GM18505 (cell line): ENCODE data around the gene COA5.
"Not testable (repeated sequence)": the region's sequence is repeated elsewhere in the genome, so short reads cannot be mapped to it uniquely, and the experiment has no call there.

Source experiments
- ATAC-seq: cut with Tn5 transposase; IDR thresholded peaks from one replicate; pipeline ENCODE4 v1.9.1; 2021; ENCODE audit not compliant: unreplicated experiment
- POLR2A ChIP-seq: IDR thresholded peaks from 4 replicates; pipeline ENCODE4 v1.6.1; 2011; ENCODE audit warnings: borderline replicate concordance; ENCODE audit not compliant: insufficient read depth, insufficient read length; ENCODE audit errors: extremely low read depth

Gene COA5

GRCh38 chr2:98632351-98632750 lies 24.0 kb upstream of the COA5 start:
- no peak for TF ChIP-seq POLR2A
- no peak for ATAC-seq

GRCh38 chr2:98623657-98624056 lies 15.3 kb upstream of the COA5 start:
- ATAC-seq: no peak

GRCh38 chr2:98617149-98617548 lies 8.8 kb upstream of the COA5 start:
- no peak for TF ChIP-seq POLR2A
- ATAC-seq: no peak

More at GRCh38 chr2:98623657-98624056, 15.3 kb upstream of the COA5 start:
- no peak for TF ChIP-seq POLR2A

- ATAC-seq: no peak
- TF ChIP-seq POLR2A: no peak
Observed at GRCh38 chr2:98615481-98615880, 7.2 kb upstream of the COA5 start.

GRCh38 chr2:98614024-98614739 lies 5.9 kb upstream of the COA5 start:
- no peak for ATAC-seq

GRCh38 chr2:98608962-98609604 lies 771 bp upstream of the COA5 start:
- no peak for ATAC-seq
- TF ChIP-seq POLR2A: no peak

More at GRCh38 chr2:98614024-98614739, 5.9 kb upstream of the COA5 start:
- TF ChIP-seq POLR2A: no peak

GRCh38 chr2:98607741-98608115 lies 584 bp downstream of the COA5 start:
- no peak for ATAC-seq
- TF ChIP-seq POLR2A: no peak

- no peak for ATAC-seq
- TF ChIP-seq POLR2A: no peak
Observed at GRCh38 chr2:98607104-98607503, 1.2 kb downstream of the COA5 start.

GRCh38 chr2:98606431-98606830 lies 1.9 kb downstream of the COA5 start:
- ATAC-seq: no peak
- TF ChIP-seq POLR2A: no peak

GRCh38 chr2:98605076-98605475 lies 3.2 kb downstream of the COA5 start:
- no peak for TF ChIP-seq POLR2A
- ATAC-seq: no peak

GRCh38 chr2:98604547-98604946 lies 3.8 kb downstream of the COA5 start:
- no peak for ATAC-seq
- TF ChIP-seq POLR2A: no peak

GRCh38 chr2:98601532-98602132 lies 6.7 kb downstream of the COA5 start:
- no peak for ATAC-seq

GRCh38 chr2:98598781-98599428 lies 9.4 kb downstream of the COA5 start:
- no peak for ATAC-seq
- TF ChIP-seq POLR2A: no peak

More at GRCh38 chr2:98601532-98602132, 6.7 kb downstream of the COA5 start:
- no peak for TF ChIP-seq POLR2A

GRCh38 chr2:98594665-98595064 lies 13.6 kb downstream of the COA5 start:
- ATAC-seq: not testable (repeated sequence)
